Activated naive CD8-positive, alpha-beta T cell treated with anti-CD3 and anti-CD28 coated beads, Interleukin-2, amount 50 U/mL, for 16 hours (primary cell): ENCODE measurements around the gene POU2F1.

Experiments used
- DNase-seq: peaks from one replicate; pipeline ENCODE4 v3.0.0-alpha.2; 2020; ENCODE audit warnings: low read depth, low spot score

Gene POU2F1

DNA sequence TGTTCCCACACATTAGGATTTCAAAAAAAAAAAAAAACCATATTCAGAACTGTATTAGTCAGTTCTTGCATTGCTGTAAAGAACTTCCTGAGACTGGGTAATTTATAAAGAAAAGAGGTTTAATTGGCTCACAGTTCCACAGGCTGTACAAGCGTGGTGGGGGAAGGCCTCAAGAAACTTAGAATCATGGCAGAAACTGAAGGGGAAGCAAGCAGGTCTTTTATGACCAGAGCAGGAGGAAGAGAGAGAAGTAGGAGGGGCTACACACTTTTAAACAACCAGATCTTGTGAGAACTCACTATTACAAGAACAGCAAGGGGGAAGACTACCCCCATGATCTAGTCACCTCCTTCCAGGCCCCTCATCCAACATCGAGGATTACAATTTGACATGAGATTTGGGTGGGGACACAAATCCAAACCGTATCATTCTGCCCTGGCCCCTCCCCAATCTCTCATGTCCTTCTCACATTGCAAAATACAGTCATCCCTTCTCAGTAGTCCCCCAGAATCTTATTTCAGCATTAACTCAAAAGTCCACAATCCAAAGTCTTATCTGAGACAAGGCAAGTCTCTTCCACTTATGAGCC, 51.8 kb downstream of the POU2F1 start:
- DNase-seq, result no peak

DNA sequence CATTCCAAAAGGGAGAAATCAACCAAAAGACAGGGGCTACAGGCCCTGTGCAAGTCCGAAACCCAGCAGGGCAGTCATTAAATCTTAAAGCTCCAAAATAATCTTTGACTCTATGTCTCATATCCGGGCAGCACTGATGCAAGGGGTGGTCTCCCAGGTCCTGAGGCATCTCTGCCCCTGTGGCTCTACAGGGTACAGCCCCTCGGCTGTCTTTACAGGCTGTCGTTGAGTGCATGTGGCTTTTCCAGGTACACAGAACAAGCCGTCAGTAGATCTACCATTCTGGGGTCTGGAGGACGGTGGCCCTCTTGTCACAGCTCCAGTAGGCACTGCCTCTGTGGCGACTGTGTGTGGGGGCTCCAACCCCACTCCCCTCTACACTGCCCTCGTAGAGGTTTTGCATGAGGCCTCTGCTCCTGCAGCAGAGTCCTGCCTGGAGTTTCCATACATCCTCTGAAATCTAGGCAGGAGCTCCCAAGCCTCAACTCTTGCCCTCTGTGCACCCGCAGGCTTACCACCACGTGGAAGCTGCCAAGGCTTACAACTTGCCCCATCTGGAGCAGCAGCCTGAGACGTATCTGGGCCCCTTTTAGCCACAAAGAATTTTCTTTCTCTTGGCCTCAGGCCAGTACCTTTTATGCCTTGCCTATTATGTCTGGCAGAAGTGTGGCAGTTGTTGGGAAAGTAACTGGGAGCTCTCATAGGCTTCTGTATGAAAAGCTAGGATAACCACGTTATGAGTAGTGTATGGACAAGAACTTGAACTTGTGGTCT, 52.5 kb downstream of the POU2F1 start:
- DNase-seq, result no peak

DNA sequence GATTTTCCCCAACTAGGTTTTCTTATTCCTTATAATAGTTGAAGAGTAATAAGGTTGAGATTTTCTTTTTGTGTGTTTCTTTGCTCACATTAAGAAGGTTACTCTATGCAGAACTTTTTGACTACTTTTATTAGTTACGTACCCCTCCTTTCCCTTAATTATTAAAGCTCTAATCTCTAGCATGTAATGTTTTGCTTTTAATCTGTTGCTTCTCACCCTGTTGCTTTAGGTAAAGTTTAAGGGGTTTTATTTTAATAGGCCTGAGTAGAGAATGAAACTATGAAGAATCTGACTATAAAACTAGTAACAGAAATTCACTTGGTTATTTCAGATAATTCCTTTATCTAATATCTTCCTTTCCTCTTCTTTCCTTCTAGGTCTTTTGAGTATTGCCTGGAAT, 53.4 kb downstream of the POU2F1 start:
- no peak for DNase-seq

DNA sequence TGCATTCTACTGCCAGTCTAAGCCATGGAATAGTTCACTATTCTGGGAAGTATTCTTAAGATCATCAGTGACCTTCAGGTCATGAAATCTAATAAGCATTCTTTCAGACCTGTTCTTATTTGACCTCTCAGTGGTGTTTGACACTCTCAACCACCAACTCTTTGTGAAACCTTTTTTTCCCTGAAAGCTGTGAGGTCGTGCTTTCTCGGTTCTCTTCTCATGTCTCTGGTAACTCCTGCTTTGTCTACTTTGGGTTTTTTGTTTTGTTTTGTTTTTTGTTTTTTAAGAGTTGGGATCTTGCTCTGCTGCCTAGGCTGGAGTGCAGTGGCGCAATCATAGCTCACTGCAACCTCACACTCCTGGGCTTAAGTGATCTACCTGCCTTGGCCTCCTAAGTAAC, 56.3 kb downstream of the POU2F1 start:
- DNase-seq, result no peak

DNA sequence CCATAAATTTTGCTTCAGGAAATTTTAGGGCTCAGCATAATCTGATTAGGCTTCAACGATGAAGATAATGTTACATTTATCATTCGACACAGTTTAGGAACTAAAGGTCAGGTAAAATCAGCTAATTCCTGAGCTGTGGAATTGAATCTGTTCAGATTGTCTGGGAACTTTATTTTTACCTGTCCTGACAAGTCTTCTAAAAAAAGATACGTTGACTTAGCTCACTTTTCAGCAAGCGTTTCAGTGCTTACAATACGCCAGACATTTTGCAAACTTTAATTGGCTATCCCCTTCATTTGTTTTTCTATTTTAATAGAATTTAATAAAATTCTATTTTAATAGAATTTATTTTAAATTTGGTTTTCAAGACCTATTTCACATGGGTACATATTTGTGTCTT, 57.8 kb downstream of the POU2F1 start:
- DNase-seq, result no peak

DNA sequence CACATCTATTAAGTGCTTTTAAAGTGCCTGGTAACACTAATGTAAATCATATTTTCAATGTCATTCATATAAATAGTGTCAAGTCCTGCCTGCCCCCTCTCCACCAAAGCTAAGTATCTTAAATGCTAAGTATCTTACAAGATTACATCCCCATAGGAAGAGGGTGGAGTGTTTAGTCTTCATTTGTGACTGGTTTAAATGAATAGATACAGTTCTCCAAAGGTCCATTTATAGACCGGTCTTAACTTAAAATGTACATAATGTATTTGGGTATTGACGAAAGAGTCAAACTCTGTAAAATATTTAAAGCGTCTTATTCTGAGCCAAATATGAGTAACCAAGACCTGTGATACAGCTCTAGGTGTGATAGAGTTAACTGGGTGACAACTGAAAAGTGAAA, 60.2 kb downstream of the POU2F1 start:
- DNase-seq, result no peak

DNA sequence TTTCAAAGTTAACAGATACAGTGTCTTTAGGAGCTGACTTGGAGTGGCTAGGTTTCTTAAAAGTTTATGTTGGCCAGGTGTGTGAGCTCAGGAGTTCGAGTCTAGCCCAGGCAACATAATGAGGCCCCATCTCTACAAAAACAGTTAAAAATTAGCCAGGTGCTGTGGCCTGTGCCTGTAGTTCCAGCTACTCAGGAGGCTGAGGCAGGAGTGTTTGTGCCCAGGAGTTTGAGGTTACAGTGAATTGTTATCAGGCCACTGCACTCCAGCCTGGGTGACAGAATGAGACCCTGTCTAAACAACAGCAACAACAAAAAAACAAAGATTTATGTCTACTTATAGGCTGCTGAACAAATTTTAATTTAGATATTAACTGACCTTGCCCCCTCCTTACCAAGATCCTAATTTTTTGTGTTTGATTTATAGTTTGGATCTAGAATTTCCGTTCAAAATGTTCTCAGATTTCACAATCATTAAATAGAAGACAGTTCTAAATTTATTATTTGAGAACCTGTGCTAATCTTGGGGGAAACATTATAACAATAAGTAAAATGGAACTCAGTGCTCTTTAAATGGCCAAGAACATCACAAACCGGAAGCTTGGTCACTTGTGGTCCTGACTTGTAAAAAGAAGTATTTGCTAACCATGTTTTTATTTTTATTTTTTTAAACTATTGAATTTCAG, 67.8 kb downstream of the POU2F1 start:
- DNase-seq, result no peak

DNA sequence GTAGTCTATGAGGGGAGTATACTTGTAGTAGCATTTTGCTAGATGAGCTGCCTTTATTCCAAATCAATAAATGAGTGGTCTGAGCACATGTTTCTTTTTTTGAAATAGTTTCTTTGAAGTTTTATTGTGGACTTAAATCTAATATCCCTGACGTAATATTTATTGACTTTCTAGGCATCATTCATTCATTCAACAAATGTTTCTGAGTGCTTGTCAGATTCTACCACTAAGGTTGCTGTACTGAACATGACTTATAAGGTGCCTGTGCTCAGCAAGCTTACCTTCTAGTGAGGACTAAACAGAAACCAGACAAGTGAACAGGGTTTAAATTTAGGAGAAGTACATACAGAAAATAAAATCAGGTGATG, 68.4 kb downstream of the POU2F1 start:
- no peak for DNase-seq

DNA sequence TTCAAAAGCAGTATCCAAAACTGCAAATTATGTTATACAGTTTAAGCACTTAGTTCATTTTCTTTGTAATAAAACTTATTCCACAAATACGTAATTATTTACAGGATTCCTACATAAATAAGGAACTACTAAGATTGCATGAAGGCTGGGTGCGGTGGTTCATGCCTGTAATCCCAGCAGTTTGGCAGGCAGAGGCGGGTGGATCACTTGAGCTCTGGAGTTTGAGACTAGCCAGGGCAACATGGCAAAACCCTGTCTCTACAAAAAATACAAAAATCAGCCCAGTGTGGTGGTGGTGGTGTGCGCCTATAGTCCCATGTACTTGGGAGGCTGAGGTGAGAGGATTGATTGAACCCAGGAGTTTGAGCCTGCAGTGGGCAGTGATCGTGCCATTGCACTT, 69.3 kb downstream of the POU2F1 start:
- no peak for DNase-seq

DNA sequence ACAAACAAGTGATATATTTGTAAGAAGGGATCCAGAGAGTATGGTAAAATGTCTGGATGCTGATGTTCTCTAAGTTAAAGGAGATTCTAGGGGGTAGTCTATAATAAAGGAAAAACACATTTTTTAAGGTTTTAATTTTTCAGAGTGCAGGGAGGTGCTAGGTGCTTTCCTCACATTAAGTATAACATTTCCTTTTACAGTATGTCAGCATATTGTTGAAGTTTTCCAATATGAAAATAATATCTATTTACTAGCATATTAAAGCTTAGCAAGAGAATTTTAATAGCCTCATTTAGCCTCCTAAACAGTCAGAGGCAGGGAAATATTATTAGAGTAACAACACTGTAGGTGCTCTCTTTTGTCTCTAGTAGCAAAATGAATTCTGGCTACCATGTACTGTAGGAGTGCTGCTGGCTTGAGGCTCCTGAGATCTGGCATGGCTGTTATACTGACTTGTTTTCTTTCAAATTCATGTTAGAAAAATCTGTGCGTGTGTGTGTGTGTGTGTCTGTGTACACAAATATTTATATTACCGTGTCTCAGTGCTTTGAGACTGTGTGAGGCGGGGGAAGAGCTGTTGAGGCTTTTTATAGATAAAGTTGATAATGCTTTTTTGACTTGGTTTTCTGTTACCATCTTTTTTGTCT, 71.0 kb downstream of the POU2F1 start:
- DNase-seq, result no peak

DNA sequence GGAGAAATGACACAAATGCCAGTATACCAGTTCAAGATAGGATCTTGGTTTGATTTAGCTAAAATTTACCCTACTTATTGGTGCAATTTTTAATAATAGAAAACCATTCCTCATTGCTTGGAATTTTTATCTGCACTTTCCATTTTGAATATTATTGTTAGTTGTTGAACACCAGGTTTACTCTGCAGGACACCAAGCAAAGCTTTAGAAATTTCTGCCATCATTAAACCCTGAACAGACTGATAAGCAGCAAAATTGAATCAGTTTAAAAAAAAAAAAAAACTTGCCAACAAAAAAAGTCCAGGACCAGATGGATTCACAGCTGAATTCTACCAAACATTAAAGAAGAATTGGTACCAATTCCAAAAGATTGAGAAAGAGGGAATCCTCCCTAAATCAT, 71.5 kb downstream of the POU2F1 start:
- DNase-seq, result no peak

DNA sequence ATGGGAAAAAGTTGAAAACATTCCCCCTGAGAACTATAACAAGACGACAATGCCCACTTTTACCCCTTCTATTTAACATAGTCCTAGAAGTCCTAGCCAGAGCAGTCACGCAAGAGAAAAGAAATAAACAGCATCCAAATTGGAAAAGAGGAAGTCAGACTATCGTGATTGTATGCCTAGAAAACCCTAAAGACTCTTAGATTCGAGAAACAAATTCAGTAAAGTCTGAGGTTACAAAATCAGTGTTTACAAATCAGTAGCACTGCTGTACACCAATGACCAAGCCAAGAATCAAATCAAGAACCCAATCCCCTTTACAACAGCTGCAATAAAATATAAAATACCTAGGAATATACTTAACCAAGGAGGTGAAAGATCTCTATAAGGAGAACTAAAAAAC, 72.4 kb downstream of the POU2F1 start:
- no peak for DNase-seq

DNA sequence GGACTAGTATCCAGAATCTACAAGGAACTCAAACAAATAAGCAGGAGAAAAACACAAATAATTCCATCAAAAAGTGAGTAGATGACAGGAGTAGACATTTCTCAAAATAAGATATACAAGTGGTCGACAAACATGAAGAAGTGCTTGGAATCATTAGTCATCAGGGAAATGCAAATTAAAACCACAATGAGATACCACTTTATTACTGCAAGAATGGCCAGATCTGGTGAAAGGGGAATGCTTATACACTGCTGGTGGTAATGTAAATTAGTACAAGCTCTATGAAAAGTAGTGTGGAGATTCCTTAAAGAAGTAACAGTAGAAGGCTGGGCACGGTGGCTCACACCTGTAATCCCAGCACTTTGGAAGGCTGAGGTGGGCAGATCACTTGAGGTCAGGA, 73.8 kb downstream of the POU2F1 start:
- DNase-seq, result no peak

DNA sequence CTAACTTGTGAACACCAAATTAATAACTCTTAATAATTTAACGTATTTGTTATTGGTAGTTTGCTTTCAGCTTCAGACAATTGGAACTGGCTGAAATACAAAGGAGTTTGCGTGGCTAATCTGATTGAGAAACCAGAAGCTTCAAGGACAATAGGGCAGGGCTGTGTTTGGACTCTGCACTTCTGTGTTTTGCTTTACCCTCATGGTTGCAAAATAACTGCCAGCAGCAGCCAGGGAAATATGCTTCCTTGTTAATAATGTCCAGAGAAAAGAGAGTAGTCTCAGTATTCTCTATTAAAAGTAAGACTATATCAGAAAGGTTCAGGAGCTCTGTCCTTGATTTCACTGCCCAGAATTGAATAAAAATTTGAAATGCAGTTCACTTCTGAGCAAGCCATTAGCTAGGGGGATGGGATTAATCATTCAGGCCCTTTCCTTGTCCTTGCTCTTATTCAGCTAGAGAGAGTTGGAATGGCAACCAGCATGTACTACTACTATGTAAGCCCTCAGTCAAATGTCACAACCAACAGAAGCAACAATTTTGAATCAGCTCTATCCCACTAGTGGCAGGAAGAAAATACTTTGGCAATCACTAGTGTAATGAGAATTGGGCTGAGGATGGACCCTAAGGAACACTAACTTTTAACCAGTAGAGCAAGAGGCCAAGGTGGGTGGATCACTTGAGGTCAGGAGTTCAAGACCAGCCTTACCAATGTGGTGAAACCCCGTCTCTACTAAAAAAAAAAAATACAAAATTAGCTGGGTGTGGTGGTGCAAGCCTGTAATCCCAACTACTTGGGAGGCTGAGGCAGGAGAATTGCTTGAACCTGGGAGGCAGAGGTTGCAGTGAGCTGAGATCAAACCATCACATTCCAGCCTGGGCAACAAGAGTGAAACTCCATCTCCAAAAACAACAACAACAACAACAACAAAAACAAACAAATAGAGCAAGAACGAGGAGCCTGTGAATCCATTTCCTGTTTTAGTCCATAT, 76.8 kb downstream of the POU2F1 start:
- DNase-seq, result no peak

DNA sequence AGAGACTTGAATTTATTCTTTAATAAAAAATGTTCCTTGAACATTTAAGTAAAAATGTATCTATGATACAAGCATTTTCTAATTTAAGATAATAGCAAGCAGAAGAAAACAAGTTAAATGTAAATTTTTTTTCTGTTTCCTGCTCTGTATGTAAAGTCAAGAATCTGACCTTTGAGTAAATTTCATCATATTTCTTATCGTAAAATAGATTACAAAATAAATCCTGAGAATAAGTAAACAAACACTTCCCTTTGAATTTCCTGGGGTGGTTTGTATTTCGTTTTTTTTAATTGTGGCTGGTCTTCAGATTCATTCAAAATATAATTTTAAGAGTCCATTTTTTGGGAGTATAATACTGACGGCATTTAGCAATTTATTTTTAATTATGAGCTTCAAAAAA, 77.6 kb downstream of the POU2F1 start:
- DNase-seq, result no peak

DNA sequence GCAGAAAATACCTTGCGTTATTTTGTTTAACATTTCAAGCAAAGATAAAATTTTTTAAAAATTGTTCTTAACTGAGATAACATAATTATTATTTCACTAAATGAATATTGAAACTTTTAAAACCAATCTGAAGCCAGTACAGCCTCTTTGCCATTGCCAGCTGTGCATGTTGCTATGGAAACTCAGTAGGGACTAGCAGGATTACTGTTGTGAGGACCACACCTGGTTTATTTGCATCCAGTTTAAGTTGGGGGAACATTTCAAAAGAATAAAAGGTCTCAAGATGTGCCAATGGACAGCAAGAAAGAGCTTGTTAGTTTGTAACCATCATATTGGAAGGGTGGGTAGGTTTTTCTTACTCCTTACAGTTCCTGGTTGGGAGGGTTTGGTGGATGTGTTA, 80.7 kb downstream of the POU2F1 start:
- DNase-seq, result no peak

DNA sequence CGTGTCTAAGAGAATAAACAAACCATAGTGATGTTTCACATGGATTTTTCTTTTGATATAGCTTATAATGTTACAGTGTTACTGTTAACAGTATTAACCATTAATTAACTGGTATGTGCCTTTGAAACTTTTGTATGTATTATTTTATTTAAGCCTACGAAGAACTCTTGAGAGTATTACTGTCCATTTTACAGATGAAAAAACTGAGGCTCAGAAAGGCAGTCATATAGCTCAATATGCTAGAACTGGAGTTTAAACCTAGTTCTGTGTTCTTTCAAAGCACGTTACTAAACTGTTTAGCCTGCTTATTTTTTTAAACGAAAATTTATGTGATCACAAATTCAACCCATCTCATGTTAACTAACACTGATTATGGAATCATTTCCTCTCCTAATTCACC, 83.5 kb downstream of the POU2F1 start:
- no peak for DNase-seq

DNA sequence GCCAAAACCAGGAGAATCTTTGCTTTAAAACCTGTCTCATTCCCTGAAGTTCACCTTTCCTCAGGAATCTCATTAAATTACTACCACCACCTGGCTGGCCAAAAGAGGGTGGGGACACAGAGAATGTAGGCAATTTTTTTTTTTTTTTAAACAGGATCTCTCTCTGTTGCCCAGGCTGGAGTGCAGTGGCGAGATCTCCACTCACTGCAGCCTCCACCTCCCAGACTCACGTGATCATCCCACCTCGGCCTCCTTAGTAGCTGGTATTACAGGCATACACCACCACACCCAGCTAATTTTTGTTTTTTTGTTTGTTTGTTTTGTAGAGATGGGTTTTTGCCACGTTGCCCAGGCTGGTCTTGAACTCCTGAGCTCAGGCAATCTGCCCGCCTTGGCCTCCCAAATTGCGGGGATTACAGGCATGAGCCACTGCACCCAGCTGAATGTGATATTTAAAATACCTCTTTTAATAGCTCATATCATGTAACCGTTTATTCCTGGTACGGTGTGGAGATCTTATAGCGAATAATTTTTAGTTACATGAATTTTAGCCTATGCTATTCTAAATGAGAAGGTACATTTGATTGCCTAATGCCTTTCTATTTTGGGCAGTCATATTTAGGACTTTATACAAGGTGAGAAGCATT, 84.5 kb downstream of the POU2F1 start:
- DNase-seq, result no peak

DNA sequence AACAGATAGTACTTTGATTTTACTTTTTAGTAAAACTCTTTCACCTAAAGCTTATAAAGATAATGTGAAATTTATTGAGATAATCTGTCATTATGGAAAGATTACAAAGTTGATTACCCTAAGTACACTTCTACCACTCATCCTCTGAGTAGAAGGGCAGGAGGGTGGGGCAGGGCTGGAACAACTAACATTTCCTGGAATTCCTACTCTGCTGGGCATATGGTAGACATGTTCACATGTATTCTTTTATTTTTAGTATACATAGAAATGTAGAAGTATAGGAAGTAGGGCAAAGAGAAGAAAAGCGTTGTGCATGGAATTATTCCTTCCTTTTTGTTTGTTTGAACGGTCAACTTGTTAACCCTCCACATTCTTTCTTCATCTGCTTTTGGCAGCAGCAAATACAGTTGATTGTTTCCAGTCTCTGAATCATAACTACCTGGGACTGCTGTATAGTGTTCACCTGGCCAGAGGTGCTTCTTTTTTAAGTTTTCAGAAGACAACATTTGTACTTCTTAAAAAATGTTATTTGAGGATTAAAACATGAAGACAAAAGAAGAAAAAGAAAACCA, 85.1 kb downstream of the POU2F1 start:
- DNase-seq, result no peak

DNA sequence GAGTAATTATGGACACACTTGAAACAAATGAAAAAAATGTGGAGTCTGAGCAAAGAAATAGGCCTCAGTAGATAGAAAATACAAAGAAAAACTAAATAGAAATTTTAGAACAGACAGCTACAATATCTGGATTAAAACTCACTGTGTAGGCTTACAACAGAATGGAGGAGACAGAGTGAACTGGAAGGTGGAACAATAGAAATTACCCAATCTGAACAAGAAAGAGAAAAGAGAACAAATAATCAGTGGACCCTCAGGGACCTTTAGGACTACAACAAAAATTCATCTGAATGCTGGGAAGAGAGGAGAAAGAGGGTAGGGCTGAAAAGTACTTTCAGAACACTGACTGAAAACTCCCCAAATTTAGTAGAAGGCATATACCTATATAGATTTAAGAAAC, 90.0 kb downstream of the POU2F1 start:
- DNase-seq, result no peak

DNA sequence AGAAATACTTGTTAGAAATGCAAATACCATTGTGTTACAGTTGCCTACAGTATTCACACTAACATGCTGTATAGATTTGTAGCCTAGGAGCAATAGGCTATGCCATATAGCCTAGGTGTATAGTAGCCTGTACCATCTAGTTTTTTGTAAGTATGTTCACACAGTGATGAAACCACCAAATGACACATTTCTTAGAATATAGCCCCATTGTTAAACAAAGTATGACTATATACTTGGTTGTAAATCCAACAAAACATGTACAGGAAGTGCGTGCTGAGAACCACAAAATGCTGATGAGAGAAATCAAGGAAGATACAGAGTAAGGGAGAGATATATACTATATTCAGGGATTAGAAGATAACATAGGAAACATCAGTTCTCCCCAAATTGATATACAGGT, 92.2 kb downstream of the POU2F1 start:
- DNase-seq, result no peak
